ENCODE data around the gene NMNAT1. TPM values are rescaled to one million over a fixed set of nuclear protein-coding genes. Genes with fewer than 3 reads are reported as not detected.
A peak's percentile ranks its signal among the peaks of the same experiment; 100 is the strongest.

The NMNAT1 gene
- total RNA-seq, 2 donors from 2014 or later, result 5.4 to 7.9 TPM

- no peak for TF ChIP-seq CTCF (conservative IDR thresholded peaks at IDR 0.05)
- H3K27ac ChIP-seq (ENCODE audit: low read depth, low read length), result no peak overlapping the region
- 93 to 94% methylated on average over 2 of the region's 2 CpGs for WGBS, 2 experiments (ENCODE audit: insufficient coverage in 1 of 2, insufficient read length in 1 of 2)
- peaks cover 5% of the 10 kb centered on the region for H3K4me1 ChIP-seq (ENCODE audit: control insufficient read depth, insufficient read depth, low read length)
- Mint-ChIP-seq H3K9me3 (no peaks in the 10 kb centered on the region), H3K27ac (no peak overlapping the region), H3K4me3 (no peak overlapping the region), H3K4me1 (peaks cover 31% of the 10 kb centered on the region), H3K36me3 (ENCODE audit: low read depth) (peaks cover 2% of the 10 kb centered on the region), H3K27me3 (ENCODE audit: insufficient read depth) (no peaks in the 10 kb centered on the region)
- no peak overlapping the region for H3K4me3 ChIP-seq (ENCODE audit: low read length)
- H3K9ac ChIP-seq (ENCODE audit: extremely low read depth, low read length, poor library complexity, severe bottlenecking), result no peak overlapping the region
- no peak for DNase-seq
- no peaks in the 10 kb centered on the region for H3K27me3 ChIP-seq (ENCODE audit: control insufficient read depth, insufficient read depth, low read length, poor library complexity, severe bottlenecking)
- H3K36me3 ChIP-seq (ENCODE audit: control insufficient read depth, insufficient read depth, low read length), result no peaks in the 10 kb centered on the region
- H3K9me3 ChIP-seq (ENCODE audit: control insufficient read depth, low read length), result no peaks in the 10 kb centered on the region
These were observed 36.8 kb upstream of the NMNAT1 start for GRCh38 chr1:9906466-9906865.

- no peak for TF ChIP-seq CTCF (conservative IDR thresholded peaks at IDR 0.05)
- H3K36me3 Mint-ChIP-seq (ENCODE audit: low read depth), result peaks cover 2% of the 10 kb centered on the region
- no peak overlapping the region for H3K4me3 Mint-ChIP-seq
- H3K27ac Mint-ChIP-seq, result peak overlapping the region; percentile 35
- 94 to 95% methylated on average over 5 of the region's 5 CpGs for WGBS, 2 experiments (ENCODE audit: insufficient coverage in 1 of 2, insufficient read length in 1 of 2)
- no peaks in the 10 kb centered on the region for H3K4me1 ChIP-seq (ENCODE audit: control insufficient read depth, insufficient read depth, low read length)
- H3K9me3 Mint-ChIP-seq, result no peaks in the 10 kb centered on the region
- H3K27me3 ChIP-seq (ENCODE audit: control insufficient read depth, insufficient read depth, low read length, poor library complexity, severe bottlenecking), result no peaks in the 10 kb centered on the region
- H3K9ac ChIP-seq (ENCODE audit: extremely low read depth, low read length, poor library complexity, severe bottlenecking), result no peak overlapping the region
- H3K36me3 ChIP-seq (ENCODE audit: control insufficient read depth, insufficient read depth, low read length), result no peaks in the 10 kb centered on the region
- no peak overlapping the region for H3K4me3 ChIP-seq (ENCODE audit: low read length)
- no peaks in the 10 kb centered on the region for H3K9me3 ChIP-seq (ENCODE audit: control insufficient read depth, low read length)
- DNase-seq, result no peak
- H3K27me3 Mint-ChIP-seq (ENCODE audit: insufficient read depth), result no peaks in the 10 kb centered on the region
- H3K4me1 Mint-ChIP-seq, result peaks cover 31% of the 10 kb centered on the region
- no peak overlapping the region for H3K27ac ChIP-seq (ENCODE audit: low read depth, low read length)
These were observed 35.8 kb upstream of the NMNAT1 start for GRCh38 chr1:9907441-9907840.

GRCh38 chr1:9908871-9909233, 34.4 kb upstream of the NMNAT1 start:
- no peaks in the 10 kb centered on the region for H3K9me3 Mint-ChIP-seq
- peaks cover 31% of the 10 kb centered on the region for H3K4me1 Mint-ChIP-seq
- WGBS, 2 experiments (ENCODE audit: insufficient coverage in 1 of 2, insufficient read length in 1 of 2), result 89 to 100% methylated on average over 3 to 4 of the region's 4 CpGs
- no peak for TF ChIP-seq CTCF (conservative IDR thresholded peaks at IDR 0.05)
- Histone ChIP-seq H3K4me3 (ENCODE audit: low read length) (peak overlapping the region; percentile 83), H3K4me1 (ENCODE audit: control insufficient read depth, insufficient read depth, low read length) (no peaks in the 10 kb centered on the region), H3K27me3 (ENCODE audit: control insufficient read depth, insufficient read depth, low read length, poor library complexity, severe bottlenecking) (no peaks in the 10 kb centered on the region), H3K9me3 (ENCODE audit: control insufficient read depth, low read length) (no peaks in the 10 kb centered on the region), H3K27ac (ENCODE audit: low read depth, low read length) (no peak overlapping the region), H3K9ac (ENCODE audit: extremely low read depth, low read length, poor library complexity, severe bottlenecking) (peak overlapping the region; percentile 63), H3K36me3 (ENCODE audit: control insufficient read depth, insufficient read depth, low read length) (no peaks in the 10 kb centered on the region)
- peak overlapping the region; percentile 94 for H3K4me3 Mint-ChIP-seq
- no peaks in the 10 kb centered on the region for H3K36me3 Mint-ChIP-seq (ENCODE audit: low read depth)
- peak overlapping the region; percentile 92 for H3K27ac Mint-ChIP-seq
- no peak for DNase-seq
- no peaks in the 10 kb centered on the region for H3K27me3 Mint-ChIP-seq (ENCODE audit: insufficient read depth)

All from endodermal cell (in vitro differentiated cells).